HTERT RPE-1 (cell line): ENCODE data around the gene RFFL.
"Not testable (repeated sequence)": the region's sequence is repeated elsewhere in the genome, so short reads cannot be mapped to it uniquely, and the experiment has no call there.

Source experiments
- in situ Hi-C: fragments of 300-500 bp; cut with MboI; formaldehyde crosslinking; loops from 4 replicates; pipeline ENCODE4 v1.14.3; 2020; ENCODE audit warnings: low sequenced_read_pairs

The RFFL gene

DNA sequence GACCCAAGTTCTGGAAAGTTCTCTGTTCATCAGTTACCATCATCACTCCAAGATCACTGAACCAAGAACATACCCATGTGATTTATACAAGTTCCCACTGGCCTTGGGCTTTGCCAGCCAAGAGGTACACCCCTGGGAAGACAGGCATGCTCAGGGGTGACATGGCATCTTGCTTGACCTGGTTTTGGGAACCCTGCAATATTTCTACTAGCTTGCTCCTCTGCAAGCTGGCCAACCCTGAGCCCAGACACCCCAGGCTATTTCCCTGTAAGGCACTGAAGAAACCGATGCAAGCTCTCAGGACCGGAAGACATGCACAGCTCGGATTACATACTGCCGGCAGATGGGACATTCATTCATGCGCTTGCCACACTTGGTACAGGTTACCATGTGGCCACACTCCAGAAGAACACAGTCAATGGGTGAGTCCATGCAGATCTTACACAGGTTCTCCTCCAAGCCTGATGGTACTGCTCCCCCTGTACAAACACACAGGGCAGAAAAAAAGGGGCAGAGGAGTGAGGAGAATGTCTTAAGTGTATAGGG lies 51.8 kb downstream of the RFFL start:
- in situ Hi-C loops, result no loop called here

DNA sequence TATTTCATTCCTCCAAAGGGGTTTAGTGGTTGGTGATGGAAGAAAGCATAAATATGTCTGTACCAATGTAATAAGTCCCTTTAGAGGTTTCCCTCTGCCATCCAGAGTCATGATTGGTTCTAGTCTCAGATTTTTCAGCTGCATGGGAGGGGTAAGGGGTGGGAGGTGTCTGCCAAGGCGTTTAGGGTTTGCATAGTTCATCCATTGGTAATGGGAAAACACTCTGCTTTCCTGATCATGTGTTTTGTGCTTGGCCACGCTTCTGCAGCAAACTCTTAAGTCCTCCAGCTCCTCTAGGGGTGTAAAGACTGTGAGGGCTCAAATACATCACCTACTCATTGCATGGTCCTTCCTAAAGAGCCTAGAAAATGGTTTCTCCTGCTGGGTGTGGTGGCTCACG lies 53.4 kb downstream of the RFFL start:
- in situ Hi-C loops, result no loop called here

DNA sequence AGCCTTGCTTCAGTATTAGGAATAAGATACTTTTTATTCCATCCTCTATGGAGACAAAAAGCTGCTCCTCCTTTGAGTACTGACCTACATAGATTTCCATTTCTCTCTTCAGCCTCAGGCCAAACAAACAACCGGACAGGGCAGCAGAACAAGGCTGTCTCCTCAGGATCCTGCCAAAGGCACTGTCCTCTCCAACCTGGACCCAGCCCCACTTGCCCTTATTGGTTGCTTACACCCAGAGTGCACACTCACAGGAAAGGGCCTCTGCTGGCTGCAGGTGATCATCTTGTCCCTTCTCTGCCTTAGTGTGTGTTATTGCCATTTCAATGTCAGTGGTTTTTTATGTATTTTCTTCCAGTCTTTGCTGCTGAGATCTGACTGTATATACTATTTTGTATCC lies 56.5 kb downstream of the RFFL start:
- in situ Hi-C loops, result no loop called here

GRCh38 chr17:35006345-35006744 lies 57.2 kb downstream of the RFFL start:
- in situ Hi-C loops, result no loop called here

DNA sequence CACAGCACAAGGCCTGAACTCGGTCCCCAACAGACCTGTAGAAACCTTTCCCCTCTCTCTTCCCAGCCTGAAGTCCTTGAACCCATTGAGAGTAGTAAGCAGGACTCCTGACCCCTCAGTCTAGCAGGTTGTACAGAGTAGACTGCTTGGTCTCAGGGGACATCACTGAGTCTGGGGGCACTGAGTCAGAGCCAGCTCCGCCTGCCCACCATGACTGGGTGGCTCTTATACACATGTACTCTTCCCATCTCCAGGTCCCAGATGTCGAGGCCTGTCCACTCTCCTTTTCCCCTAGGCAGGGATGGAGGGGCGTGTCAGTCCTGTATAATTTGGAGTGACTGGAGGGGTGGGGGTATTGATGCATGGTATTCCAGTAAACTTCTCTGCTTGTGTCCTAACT lies 59.7 kb downstream of the RFFL start:
- in situ Hi-C loops, result no loop called here

DNA sequence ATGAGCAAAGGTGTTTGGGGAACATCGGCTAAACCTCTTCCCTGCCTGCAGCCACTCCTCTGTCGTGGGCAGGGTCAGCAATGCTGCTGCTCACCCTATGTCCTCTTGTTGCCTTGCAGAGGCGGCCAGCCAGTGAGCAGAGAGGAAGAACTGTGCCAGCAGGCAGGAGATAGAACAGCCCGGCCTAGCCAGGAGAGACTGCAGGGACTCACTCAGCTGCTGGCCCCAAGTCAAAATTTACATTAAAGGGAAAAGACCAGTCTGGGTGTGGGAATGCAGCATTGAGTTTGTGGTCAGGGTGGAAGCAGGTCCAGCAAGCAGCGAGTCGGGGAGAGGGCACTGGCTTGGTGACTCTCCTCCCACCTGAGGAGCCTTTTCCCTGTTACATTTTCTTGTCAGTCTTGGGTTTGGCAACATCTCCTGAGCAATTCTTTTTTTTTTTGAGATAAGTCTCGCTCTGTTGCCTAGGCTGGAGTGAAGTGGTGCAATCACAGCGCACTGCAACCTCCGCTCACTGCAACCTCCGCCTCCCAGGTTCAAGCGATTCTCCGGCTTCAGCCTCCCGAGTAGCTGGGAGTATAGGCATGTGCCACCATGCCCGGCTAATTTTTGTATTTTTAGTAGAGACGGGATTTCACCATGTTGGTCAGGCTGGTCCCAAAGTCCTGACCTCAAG lies 60.5 kb downstream of the RFFL start:
- in situ Hi-C loops, result no loop called here

- in situ Hi-C loops, result no loop called here
These were observed 62.0 kb downstream of the RFFL start for GRCh38 chr17:35001549-35001948.

DNA sequence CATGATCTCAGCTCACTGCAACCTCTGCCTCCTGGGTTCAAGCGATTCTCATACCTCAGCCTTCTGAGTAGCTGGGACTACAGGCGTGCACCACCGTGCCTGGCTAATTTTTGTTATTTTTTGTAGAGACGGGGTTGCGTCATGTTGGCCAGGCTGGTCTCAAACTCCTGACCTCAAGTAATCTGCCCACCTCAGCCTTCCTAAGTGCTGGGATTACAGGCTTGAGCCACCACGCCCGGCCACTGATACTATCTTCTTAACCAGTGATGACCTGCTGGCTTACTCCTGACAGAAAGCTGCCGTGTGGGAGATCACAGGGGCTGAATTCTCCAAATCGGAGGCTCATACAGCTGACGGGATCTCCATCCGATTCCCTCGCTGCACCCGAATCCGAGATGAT lies 62.5 kb downstream of the RFFL start:
- in situ Hi-C loops, result not testable (repeated sequence)

- in situ Hi-C loops, result no loop called here
These were observed 64.1 kb downstream of the RFFL start for GRCh38 chr17:34999456-34999855.

- in situ Hi-C loops, result no loop called here
These were observed 65.3 kb downstream of the RFFL start for GRCh38 chr17:34998205-34998604.

DNA sequence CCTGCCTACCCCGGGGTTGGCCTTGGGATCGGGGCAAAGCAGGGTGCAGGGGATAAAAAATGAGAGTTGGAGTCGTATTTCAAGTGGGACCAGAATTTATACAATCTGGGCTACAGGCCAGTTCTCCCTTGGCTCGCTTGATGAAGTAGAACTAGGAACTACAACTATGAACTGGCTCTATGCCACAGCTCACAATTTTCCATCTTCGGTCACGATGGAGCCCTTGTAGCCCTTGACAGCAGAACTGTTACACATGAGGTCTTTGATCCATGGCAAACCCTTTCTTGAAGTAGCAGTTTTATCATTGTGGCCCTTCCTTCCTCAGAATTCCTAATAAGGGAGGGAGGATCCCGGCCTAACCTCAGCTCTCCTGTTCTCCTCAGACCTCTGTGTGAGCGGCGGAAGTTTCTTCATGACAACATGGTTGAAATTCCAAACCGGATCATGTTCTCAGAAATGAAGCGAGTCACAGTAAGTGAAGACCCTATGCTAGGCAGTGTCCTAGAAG lies 66.1 kb downstream of the RFFL start:
- in situ Hi-C loops, result no loop called here

GRCh38 chr17:34996422-34997285 lies 66.9 kb downstream of the RFFL start:
- in situ Hi-C loops, result no loop called here

GRCh38 chr17:34993031-34993430 lies 70.5 kb downstream of the RFFL start:
- in situ Hi-C loops, result no loop called here

- in situ Hi-C loops, result no loop called here
These were observed 71.9 kb downstream of the RFFL start for GRCh38 chr17:34991606-34992005.

- in situ Hi-C loops, result no loop called here
These were observed 72.6 kb downstream of the RFFL start for GRCh38 chr17:34990921-34991365.

DNA sequence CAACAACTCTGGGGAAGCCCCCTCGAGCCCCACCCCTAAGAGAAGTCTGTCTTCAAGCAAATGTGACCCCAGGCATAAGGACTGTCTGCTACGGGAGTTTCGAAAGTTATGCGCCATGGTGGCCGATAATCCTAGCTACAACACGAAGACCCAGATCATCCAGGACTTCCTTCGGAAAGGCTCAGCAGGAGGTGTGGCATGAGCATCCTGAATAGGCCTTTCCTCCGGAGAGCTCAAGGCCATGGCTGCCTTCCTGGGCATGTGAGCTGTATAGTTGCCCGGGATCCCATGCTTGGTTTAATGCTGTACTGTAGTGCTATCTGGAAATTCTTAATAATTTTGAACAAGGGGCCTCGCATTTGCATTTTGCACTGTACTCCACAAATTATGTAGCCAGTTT lies 74.0 kb downstream of the RFFL start:
- in situ Hi-C loops, result no loop called here

GRCh38 chr17:34988644-34989043 lies 74.9 kb downstream of the RFFL start:
- in situ Hi-C loops, result no loop called here

DNA sequence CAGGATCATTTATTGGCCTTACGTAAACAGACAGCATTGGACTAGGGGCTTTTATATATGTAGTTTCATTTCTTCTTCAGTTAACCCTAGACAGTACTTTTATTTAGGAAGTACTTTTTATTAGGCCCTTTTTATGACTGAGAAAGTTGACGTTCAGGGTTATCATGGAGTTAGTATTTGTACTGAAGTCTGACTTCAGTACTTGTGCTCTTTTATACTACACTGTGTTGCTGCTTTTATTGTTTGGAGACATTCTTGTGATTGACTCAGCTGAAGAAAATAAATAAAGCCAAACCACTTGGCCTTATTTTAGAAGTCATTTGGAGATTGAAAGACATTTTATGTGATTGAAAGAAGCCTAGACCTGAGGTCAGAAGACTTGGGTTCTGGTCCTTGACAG lies 76.3 kb downstream of the RFFL start:
- in situ Hi-C loops, result no loop called here

DNA sequence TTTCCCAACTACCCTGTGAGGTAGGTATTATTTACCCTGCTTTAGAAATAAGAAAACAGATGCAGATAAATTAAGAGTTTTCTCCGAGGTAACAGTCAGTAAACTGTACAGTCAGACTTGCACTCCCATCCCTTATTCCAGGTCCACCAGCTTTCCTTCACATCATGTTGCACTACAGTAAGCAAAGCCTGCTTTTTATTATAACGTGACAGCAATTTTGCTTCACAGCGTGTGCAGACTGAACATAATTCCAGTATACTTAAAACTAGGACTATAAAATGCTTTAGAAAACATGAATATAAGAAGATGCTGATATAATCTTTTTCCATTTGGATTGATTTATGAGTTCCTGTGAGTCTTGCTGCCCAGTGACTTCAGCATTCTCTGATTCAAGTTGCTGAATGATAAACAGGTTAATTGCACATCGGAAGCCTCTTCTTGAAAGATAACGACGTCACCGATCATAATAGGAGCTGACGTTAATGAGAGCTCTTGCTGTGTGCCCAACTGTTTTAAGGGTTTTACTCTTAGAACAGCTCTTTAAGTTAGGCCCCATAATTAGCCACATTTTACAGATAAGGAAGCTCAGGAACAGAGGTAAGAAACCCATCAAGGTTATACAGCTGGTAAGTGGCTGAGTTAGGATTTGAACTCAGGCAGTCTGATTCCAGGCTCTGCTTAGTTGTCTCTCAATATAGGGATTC lies 81.8 kb downstream of the RFFL start:
- in situ Hi-C loops, result no loop called here

GRCh38 chr17:34980681-34981537 lies 82.6 kb downstream of the RFFL start:
- in situ Hi-C loops, result no loop called here
